Endothelial cell of umbilical vein (primary cell): ENCODE results near the gene DOK1. TPM values are rescaled to one million over a fixed set of nuclear protein-coding genes. Genes with fewer than 3 reads are reported as not detected.

Source experiments
- BruUV-seq: library from RNA; stranded (reverse); fragments of 400-500 nt; replicated peaks from 2 replicates; lab custom pipeline; 2021; lab: Mats Ljungman, UMichigan
- CTCF ChIA-PET: fragments of 300-600, 350-600 bp; sonication (Branson Sonifier 250); formaldehyde crosslinking; loops from one replicate; lab custom pipeline; 2021; ENCODE audit warnings: antibody characterized with exemption, inconsistent platforms; lab: Charles Lee
- POLR2A ChIA-PET: fragments of 300-600, 350-600 bp; sonication (Branson Sonifier 250); formaldehyde crosslinking; loops from one replicate; lab custom pipeline; 2021; ENCODE audit warnings: antibody characterized with exemption, inconsistent platforms; lab: Charles Lee
- DNase-seq: peaks from one replicate; pipeline ENCODE4 v3.0.0-alpha.2; 2011; ENCODE audit warnings: low read depth, low spot score
- FAIRE-seq: peaks from 2 replicates; lab custom pipeline; 2011; peaks lifted over from hg19 to GRCh38; lab: Jason Lieb, UNC
- H2AFZ ChIP-seq: 2 replicates; pipeline ENCODE4 v1.6.0; 2012; ENCODE audit warnings: low read depth, low read length, control low read depth, inconsistent platforms
- H3K27ac ChIP-seq: 2 replicates; pipeline ENCODE4 v1.5.1; 2011; ENCODE audit warnings: low read depth, mild to moderate bottlenecking, control low read depth, low read length, moderate library complexity; ENCODE audit not compliant: insufficient read depth
- H3K27me3 ChIP-seq, 2 experiments: 2 replicates each; pipeline versions ENCODE4 v1.6.0 to v1.6.1; 2011; ENCODE audit warnings: low read length in 2 of 2, mixed read lengths in 1 of 2; ENCODE audit not compliant: control insufficient read depth in 2 of 2, insufficient read depth in 2 of 2
- H3K36me3 ChIP-seq, 2 experiments: 2 replicates in 1 of 2; 3 replicates in 1 of 2; pipeline ENCODE4 v1.5.1; 2011; ENCODE audit warnings: low read length in 2 of 2, mild to moderate bottlenecking in 1 of 2, moderate library complexity in 1 of 2; ENCODE audit not compliant: control insufficient read depth in 2 of 2, insufficient read depth in 2 of 2; ENCODE audit errors: extremely low read depth in 1 of 2
- H3K4me1 ChIP-seq: 3 replicates; pipeline ENCODE4 v1.5.1; 2011; ENCODE audit warnings: mild to moderate bottlenecking, low read length; ENCODE audit not compliant: control insufficient read depth, insufficient read depth; ENCODE audit errors: extremely low read depth
- H3K4me2 ChIP-seq: 2 replicates; pipeline ENCODE4 v1.6.1; 2011; ENCODE audit warnings: low read length, control low read depth, mixed read lengths; ENCODE audit not compliant: insufficient read depth
- H3K4me3 ChIP-seq, 3 experiments: fragments of 200-600 bp in 1 of 3; sonication (generic), shearing (Covaris generic) in 1 of 3; replicated peaks in 1 of 3; 2 replicates each; pipeline ENCODE4 v1.5.1; 2011 to 2016; ENCODE audit warnings: control low read depth in 3 of 3, low read length in 3 of 3, mild to moderate bottlenecking in 2 of 3, inconsistent platforms in 1 of 3, low read depth in 1 of 3, moderate library complexity in 1 of 3; ENCODE audit not compliant: insufficient read depth in 1 of 3
- H3K79me2 ChIP-seq: 2 replicates; pipeline ENCODE4 v1.6.0; 2012; ENCODE audit warnings: low read length, inconsistent platforms; ENCODE audit not compliant: control insufficient read depth, insufficient read depth
- H3K9ac ChIP-seq: replicated peaks from 2 replicates; pipeline ENCODE3; 2011; ENCODE audit warnings: low read length, control low read depth; ENCODE audit not compliant: insufficient read depth; ENCODE audit errors: extremely low read depth
- H3K9me1 ChIP-seq: replicated peaks from 3 replicates; pipeline ENCODE4 v1.6.0; 2011; ENCODE audit warnings: mild to moderate bottlenecking, low read length; ENCODE audit not compliant: control insufficient read depth, insufficient read depth; ENCODE audit errors: extremely low read depth
- H3K9me3 ChIP-seq: replicated peaks from 2 replicates; pipeline ENCODE4 v1.5.1; 2012; ENCODE audit warnings: low read length, inconsistent platforms; ENCODE audit not compliant: control insufficient read depth, insufficient read depth
- H4K20me1 ChIP-seq: replicated peaks from 2 replicates; pipeline ENCODE3; 2011; ENCODE audit warnings: mild to moderate bottlenecking, low read length; ENCODE audit not compliant: control insufficient read depth, insufficient read depth; ENCODE audit errors: extremely low read depth
- CTCF ChIP-seq, 2 donors: IDR thresholded peaks; 1 replicate in 1 of 2; 2 replicates in 1 of 2; pipeline ENCODE4 v1.5.1; 2011; ENCODE audit warnings: low read length in 2 of 2, mild to moderate bottlenecking in 2 of 2, moderate library complexity in 2 of 2, control low read depth in 1 of 2, inconsistent platforms in 1 of 2, low read depth in 1 of 2; ENCODE audit not compliant: insufficient read depth in 1 of 2; ENCODE audit errors: extremely low read depth in 1 of 2
- EZH2 ChIP-seq: IDR thresholded peaks from 2 replicates; pipeline ENCODE4 v1.6.1; 2012; ENCODE audit warnings: borderline replicate concordance, low read depth, mild to moderate bottlenecking, moderate library complexity, low read length, inconsistent platforms; ENCODE audit not compliant: severe bottlenecking
- FOS ChIP-seq: IDR thresholded peaks from 2 replicates; pipeline ENCODE4 v1.6.1; 2011; ENCODE audit warnings: mild to moderate bottlenecking, low read length, moderate library complexity, borderline replicate concordance; ENCODE audit not compliant: insufficient read depth
- GATA2 ChIP-seq: IDR thresholded peaks from 2 replicates; pipeline ENCODE4 v1.7.0; 2011; ENCODE audit warnings: low read depth, mild to moderate bottlenecking, moderate library complexity, mixed read lengths, low read length; ENCODE audit not compliant: insufficient read length, insufficient read depth
- JUN ChIP-seq: IDR thresholded peaks from 2 replicates; pipeline ENCODE4 v1.6.1; 2011; ENCODE audit warnings: borderline replicate concordance, low read depth; ENCODE audit not compliant: insufficient read length, insufficient read depth
- MAX ChIP-seq: IDR thresholded peaks from 2 replicates; pipeline ENCODE4 v1.6.1; 2011; ENCODE audit not compliant: insufficient read depth, insufficient read length
- MYC ChIP-seq: IDR thresholded peaks from one replicate; pipeline ENCODE4 v1.6.1; 2011; ENCODE audit warnings: mild to moderate bottlenecking, low read depth, low read length
- POLR2A ChIP-seq: IDR thresholded peaks from 2 replicates; pipeline ENCODE4 v1.6.1; 2012; ENCODE audit warnings: low read depth, mild to moderate bottlenecking, control low read depth, low read length
- POLR2AphosphoS5 ChIP-seq: IDR thresholded peaks from 2 replicates; pipeline ENCODE4 v1.6.1; 2012; ENCODE audit warnings: low read depth, mild to moderate bottlenecking, control low read depth, low read length, moderate library complexity; ENCODE audit not compliant: insufficient read depth
- dilution Hi-C: fragments of 300-500 bp; cut with MboI; formaldehyde crosslinking; loops from one replicate; pipeline ENCODE4 v1.15.0; 2019; ENCODE audit warnings: low sequenced_read_pairs; ENCODE audit not compliant: extremely low pct_ligation_motif_present
- intact Hi-C: fragments of 100-400 bp; cut with micrococcal nuclease; formaldehyde crosslinking; loops from one replicate; pipeline ENCODE4 v1.10.0; 2022
- polyA plus RNA-seq, 4 experiments: library from polyadenylated mRNA; depleted of rRNA in 3 of 4; stranded (reverse) in 3 of 4; unstranded in 1 of 4; fragments of >200 nt; gene quantifications; 2 replicates each; pipeline versions ENCODE4 v1.2.1 to v1.2.3, GENCODE V29; 2011 to 2012; ENCODE audit warnings: missing spikeins in 1 of 4
- total RNA-seq: library from RNA; stranded (reverse); gene quantifications from 2 replicates; pipeline ENCODE4 v1.2.3, GENCODE V29; 2021

The DOK1 gene
- total and polyA plus RNA-seq, 2 donors (not counting 3 experiments of a cell fraction or from before 2014, with no cell fraction given), result 10.4 to 12.7 TPM

- no TSS peak for BruUV-seq
- Histone ChIP-seq H3K79me2 (no peaks in the 10 kb centered on the region), H3K4me2 (no peak overlapping the region), H2AFZ (no peak overlapping the region), H4K20me1 (no peaks in the 10 kb centered on the region), H3K4me3 (no peak overlapping the region), H3K9me1 (no peaks in the 10 kb centered on the region), H3K9ac (no peak overlapping the region), H3K9me3 (no peaks in the 10 kb centered on the region), H3K36me3 (no peaks in the 10 kb centered on the region), H3K27me3 (peaks cover 23 to 53% of the 10 kb centered on the region in 2 experiments), H3K27ac (no peak overlapping the region), H3K4me1 (no peaks in the 10 kb centered on the region)
- CTCF ChIA-PET, result interaction anchor here (1.0 to 1.1 kb wide), 2 partner anchors 8 to 87 kb away, joined by 3 read pairs; partner anchors contain the start of gene PCGF1
- TF ChIP-seq POLR2A (no peak), MYC (no peak), EZH2 (no peak), FOS (no peak), JUN (no peak), CTCF (IDR thresholded peaks at IDR 0.05; ENCODE audit: extremely low read depth in 1 of 2, insufficient read depth in 1 of 2, low read depth in 1 of 2, low read length in 2 of 2) (no peak), POLR2AphosphoS5 (no peak), GATA2 (no peak), MAX (no peak)
- FAIRE-seq, result no peak
- intact Hi-C loops (no loop called here), dilution Hi-C loops (no loop called here)
- DNase-seq, result no peak
- POLR2A ChIA-PET, result no interaction called here
These were observed 39.6 kb downstream of the DOK1 start for GRCh38 chr2:74593826-74594772.
